ENCODE data around the gene SERPINB4.
"Not testable (repeated sequence)": the region's sequence is repeated elsewhere in the genome, so short reads cannot be mapped to it uniquely, and the experiment has no call there.

Gene SERPINB4

GRCh38 chr18:63664571-63664970 lies 20.5 kb upstream of the SERPINB4 start:
- Histone ChIP-seq H3K36me3 (ENCODE audit: insufficient read depth, low read length) (no peaks in the 10 kb centered on the region), H3K27me3 (ENCODE audit: control insufficient read depth, insufficient read depth, low read length) (no peaks in the 10 kb centered on the region), H3K4me2 (ENCODE audit: low read length) (no peak overlapping the region), H3K4me3 (ENCODE audit: low read length) (no peak overlapping the region), H3K9me3 (replicated peaks; ENCODE audit: low read length) (no peaks in the 10 kb centered on the region), H3K4me1 (ENCODE audit: control insufficient read depth, insufficient read depth, low read length) (no peaks in the 10 kb centered on the region), H3K9ac (ENCODE audit: low read depth, low read length) (no peak overlapping the region)

- H3K9me3 ChIP-seq (replicated peaks; ENCODE audit: low read length); H3K36me3 ChIP-seq (ENCODE audit: insufficient read depth, low read length); H3K4me1 ChIP-seq (ENCODE audit: control insufficient read depth, insufficient read depth, low read length); H3K27me3 ChIP-seq (ENCODE audit: control insufficient read depth, insufficient read depth, low read length); H3K4me2 ChIP-seq (ENCODE audit: low read length); H3K9ac ChIP-seq (ENCODE audit: low read depth, low read length); H3K4me3 ChIP-seq (ENCODE audit: low read length): not testable (repeated sequence)
These were observed 17.7 kb upstream of the SERPINB4 start, which contains the start of gene SERPINB3 for GRCh38 chr18:63661750-63662149. Gene SERPINB3 (minus strand): TSS chr18:63661893. CDS start chr18:63661216, 677 bp downstream.

GRCh38 chr18:63658920-63659319 lies 14.9 kb upstream of the SERPINB4 start:
- not testable (repeated sequence) for H3K27me3 ChIP-seq (ENCODE audit: control insufficient read depth, insufficient read depth, low read length); H3K4me1 ChIP-seq (ENCODE audit: control insufficient read depth, insufficient read depth, low read length); H3K4me3 ChIP-seq (ENCODE audit: low read length); H3K36me3 ChIP-seq (ENCODE audit: insufficient read depth, low read length); H3K9ac ChIP-seq (ENCODE audit: low read depth, low read length); H3K9me3 ChIP-seq (replicated peaks; ENCODE audit: low read length)
- peak overlapping the region; percentile 29 for H3K4me2 ChIP-seq (ENCODE audit: low read length)

GRCh38 chr18:63650271-63650670 lies 6.2 kb upstream of the SERPINB4 start:
- not testable (repeated sequence) for H3K4me3 ChIP-seq (ENCODE audit: low read length); H3K4me2 ChIP-seq (ENCODE audit: low read length); H3K9me3 ChIP-seq (replicated peaks; ENCODE audit: low read length); H3K36me3 ChIP-seq (ENCODE audit: insufficient read depth, low read length); H3K27me3 ChIP-seq (ENCODE audit: control insufficient read depth, insufficient read depth, low read length); H3K9ac ChIP-seq (ENCODE audit: low read depth, low read length); H3K4me1 ChIP-seq (ENCODE audit: control insufficient read depth, insufficient read depth, low read length)

- no peak overlapping the region for H3K9ac ChIP-seq (ENCODE audit: low read depth, low read length)
- H3K36me3 ChIP-seq (ENCODE audit: insufficient read depth, low read length), result no peaks in the 10 kb centered on the region
- H3K9me3 ChIP-seq (replicated peaks; ENCODE audit: low read length), result no peaks in the 10 kb centered on the region
- no peaks in the 10 kb centered on the region for H3K4me1 ChIP-seq (ENCODE audit: control insufficient read depth, insufficient read depth, low read length)
- no peaks in the 10 kb centered on the region for H3K27me3 ChIP-seq (ENCODE audit: control insufficient read depth, insufficient read depth, low read length)
- no peak overlapping the region for H3K4me2 ChIP-seq (ENCODE audit: low read length)
- no peak overlapping the region for H3K4me3 ChIP-seq (ENCODE audit: low read length)
These were observed 4.2 kb upstream of the SERPINB4 start for GRCh38 chr18:63648241-63648640.

- H3K4me3 ChIP-seq (ENCODE audit: low read length), result no peak overlapping the region
- H3K9me3 ChIP-seq (replicated peaks; ENCODE audit: low read length), result no peaks in the 10 kb centered on the region
- H3K36me3 ChIP-seq (ENCODE audit: insufficient read depth, low read length), result no peaks in the 10 kb centered on the region
- no peak overlapping the region for H3K4me2 ChIP-seq (ENCODE audit: low read length)
- no peaks in the 10 kb centered on the region for H3K27me3 ChIP-seq (ENCODE audit: control insufficient read depth, insufficient read depth, low read length)
- H3K9ac ChIP-seq (ENCODE audit: low read depth, low read length), result no peak overlapping the region
- H3K4me1 ChIP-seq (ENCODE audit: control insufficient read depth, insufficient read depth, low read length), result no peaks in the 10 kb centered on the region
These were observed 2.9 kb upstream of the SERPINB4 start for GRCh38 chr18:63646936-63647335.

- not testable (repeated sequence) for H3K4me3 ChIP-seq (ENCODE audit: low read length); H3K4me1 ChIP-seq (ENCODE audit: control insufficient read depth, insufficient read depth, low read length); H3K9me3 ChIP-seq (replicated peaks; ENCODE audit: low read length); H3K9ac ChIP-seq (ENCODE audit: low read depth, low read length); H3K27me3 ChIP-seq (ENCODE audit: control insufficient read depth, insufficient read depth, low read length); H3K4me2 ChIP-seq (ENCODE audit: low read length); H3K36me3 ChIP-seq (ENCODE audit: insufficient read depth, low read length)
These were observed 638 bp upstream of the SERPINB4 start for GRCh38 chr18:63644694-63645093.

GRCh38 chr18:63642668-63643356 lies 1.2 kb downstream of the SERPINB4 start:
- H3K4me3 ChIP-seq (ENCODE audit: low read length); H3K4me1 ChIP-seq (ENCODE audit: control insufficient read depth, insufficient read depth, low read length); H3K9me3 ChIP-seq (replicated peaks; ENCODE audit: low read length); H3K9ac ChIP-seq (ENCODE audit: low read depth, low read length); H3K4me2 ChIP-seq (ENCODE audit: low read length); H3K27me3 ChIP-seq (ENCODE audit: control insufficient read depth, insufficient read depth, low read length); H3K36me3 ChIP-seq (ENCODE audit: insufficient read depth, low read length): not testable (repeated sequence)

GRCh38 chr18:63641157-63641680 lies 2.8 kb downstream of the SERPINB4 start:
- H3K36me3 ChIP-seq (ENCODE audit: insufficient read depth, low read length); H3K4me3 ChIP-seq (ENCODE audit: low read length); H3K4me1 ChIP-seq (ENCODE audit: control insufficient read depth, insufficient read depth, low read length); H3K9ac ChIP-seq (ENCODE audit: low read depth, low read length); H3K9me3 ChIP-seq (replicated peaks; ENCODE audit: low read length); H3K27me3 ChIP-seq (ENCODE audit: control insufficient read depth, insufficient read depth, low read length); H3K4me2 ChIP-seq (ENCODE audit: low read length): not testable (repeated sequence)

- Histone ChIP-seq H3K9ac (ENCODE audit: low read depth, low read length) (no peak overlapping the region), H3K36me3 (ENCODE audit: insufficient read depth, low read length) (no peaks in the 10 kb centered on the region), H3K9me3 (replicated peaks; ENCODE audit: low read length) (no peaks in the 10 kb centered on the region), H3K4me3 (ENCODE audit: low read length) (no peak overlapping the region), H3K4me1 (ENCODE audit: control insufficient read depth, insufficient read depth, low read length) (peaks cover 3% of the 10 kb centered on the region), H3K4me2 (ENCODE audit: low read length) (no peak overlapping the region), H3K27me3 (ENCODE audit: control insufficient read depth, insufficient read depth, low read length) (no peaks in the 10 kb centered on the region)
These were observed 6.4 kb downstream of the SERPINB4 start for GRCh38 chr18:63637703-63638102.

- H3K27me3 ChIP-seq (ENCODE audit: control insufficient read depth, insufficient read depth, low read length), result no peaks in the 10 kb centered on the region
These were observed 16.2 kb downstream of the SERPINB4 start for GRCh38 chr18:63627819-63628218.

GRCh38 chr18:63626431-63626830 lies 17.6 kb downstream of the SERPINB4 start:
- no peaks in the 10 kb centered on the region for H3K4me1 ChIP-seq (ENCODE audit: control insufficient read depth, insufficient read depth, low read length)
- H3K36me3 ChIP-seq (ENCODE audit: insufficient read depth, low read length), result no peaks in the 10 kb centered on the region
- H3K4me2 ChIP-seq (ENCODE audit: low read length), result no peak overlapping the region
- no peaks in the 10 kb centered on the region for H3K27me3 ChIP-seq (ENCODE audit: control insufficient read depth, insufficient read depth, low read length)
- H3K9me3 ChIP-seq (replicated peaks; ENCODE audit: low read length), result peaks cover 4% of the 10 kb centered on the region
- no peak overlapping the region for H3K9ac ChIP-seq (ENCODE audit: low read depth, low read length)
- H3K4me3 ChIP-seq (ENCODE audit: low read length), result no peak overlapping the region

More at GRCh38 chr18:63627819-63628218, 16.2 kb downstream of the SERPINB4 start:
- Histone ChIP-seq H3K4me3 (ENCODE audit: low read length) (no peak overlapping the region), H3K36me3 (ENCODE audit: insufficient read depth, low read length) (no peaks in the 10 kb centered on the region), H3K4me2 (ENCODE audit: low read length) (no peak overlapping the region), H3K9ac (ENCODE audit: low read depth, low read length) (no peak overlapping the region), H3K4me1 (ENCODE audit: control insufficient read depth, insufficient read depth, low read length) (no peaks in the 10 kb centered on the region), H3K9me3 (replicated peaks; ENCODE audit: low read length) (peaks cover 4% of the 10 kb centered on the region)
